H1 (cell line): Measurements from ENCODE around the gene TUBGCP2. TPM values are rescaled to one million over a fixed set of nuclear protein-coding genes. Genes with fewer than 3 reads are reported as not detected.

Experiments used
- CTCF ChIA-PET: fragments of 300-600 bp; sonication (Branson Sonifier 250); formaldehyde crosslinking; loops from one replicate; lab custom pipeline; 2021; ENCODE audit not compliant: partially characterized antibody; lab: Charles Lee
- POLR2A ChIA-PET: fragments of 300-600 bp; sonication (Branson Sonifier 250); formaldehyde crosslinking; loops from one replicate; lab custom pipeline; 2021; ENCODE audit warnings: inconsistent platforms; ENCODE audit not compliant: partially characterized antibody; lab: Charles Lee
- DNase-seq, 2 experiments: peaks; one replicate each; pipeline versions ENCODE4 v3.0.0 to v3.0.0-alpha.2; 2010 to 2022; ENCODE audit warnings: low spot score in 2 of 2, low read depth in 1 of 2, mixed read lengths in 1 of 2
- FAIRE-seq: peaks from 2 replicates; lab custom pipeline; 2011; peaks lifted over from hg19 to GRCh38; lab: Jason Lieb, UNC
- H2AFZ ChIP-seq: 2 replicates; pipeline ENCODE4 v1.8.1; 2012; ENCODE audit warnings: low read length, inconsistent platforms
- H2AK5ac ChIP-seq: 2 replicates; pipeline ENCODE4 v1.6.1; 2013; ENCODE audit warnings: low read depth, low read length
- H2BK120ac ChIP-seq: replicated peaks from 2 replicates; pipeline ENCODE3; 2013; ENCODE audit warnings: low read depth, low read length, inconsistent platforms
- H2BK12ac ChIP-seq: 2 replicates; pipeline ENCODE4 v1.6.1; 2013; ENCODE audit warnings: low read depth, low read length
- H2BK15ac ChIP-seq: 2 replicates; pipeline ENCODE4 v1.6.1; 2013; ENCODE audit warnings: low read length
- H2BK20ac ChIP-seq: 2 replicates; pipeline ENCODE4 v1.6.1; 2013; ENCODE audit warnings: low read length
- H2BK5ac ChIP-seq: 2 replicates; pipeline ENCODE4 v1.6.1; 2013; ENCODE audit warnings: low read depth, low read length
- H3K14ac ChIP-seq: 2 replicates; pipeline ENCODE4 v1.6.1; 2013; ENCODE audit warnings: inconsistent platforms; ENCODE audit not compliant: insufficient read length
- H3K18ac ChIP-seq: 2 replicates; pipeline ENCODE4 v1.6.1; 2013; ENCODE audit warnings: low read length; ENCODE audit errors: extremely low read depth
- H3K23ac ChIP-seq: 2 replicates; pipeline ENCODE4 v1.6.1; 2013; ENCODE audit warnings: inconsistent platforms; ENCODE audit not compliant: insufficient read length
- H3K23me2 ChIP-seq: 2 replicates; pipeline ENCODE4 v1.6.1; 2013; ENCODE audit warnings: low read depth, low read length
- H3K27ac ChIP-seq: 2 replicates; pipeline ENCODE4 v1.6.1; 2011; ENCODE audit warnings: low read depth, low read length, inconsistent platforms
- H3K27me3 ChIP-seq, 4 experiments: replicated peaks in 1 of 4; 1 replicate in 1 of 4; 2 replicates in 3 of 4; pipeline versions ENCODE4 v1.6.1 to v1.8.1; 2011 to 2013; ENCODE audit warnings: low read length in 3 of 4, mild to moderate bottlenecking in 3 of 4, inconsistent platforms in 2 of 4, mixed read lengths in 2 of 4, moderate library complexity in 1 of 4; ENCODE audit not compliant: control insufficient read depth in 3 of 4, insufficient read depth in 3 of 4; ENCODE audit errors: extremely low read depth in 1 of 4
- H3K36me3 ChIP-seq, 4 experiments: 2 replicates each; pipeline versions ENCODE4 v1.6.1 to v1.8.1; 2011 to 2013; ENCODE audit warnings: mild to moderate bottlenecking in 4 of 4, low read length in 3 of 4, moderate library complexity in 2 of 4, control low read depth in 1 of 4, inconsistent platforms in 1 of 4; ENCODE audit not compliant: insufficient read depth in 4 of 4, control insufficient read depth in 2 of 4
- H3K4ac ChIP-seq: replicated peaks from 2 replicates; pipeline ENCODE3; 2013; ENCODE audit warnings: low read length, low read depth, mixed read lengths, inconsistent platforms; ENCODE audit not compliant: insufficient read length
- H3K4me1 ChIP-seq, 4 experiments: replicated peaks in 1 of 4; 1 replicate in 1 of 4; 2 replicates in 3 of 4; pipeline versions ENCODE4 v1.6.1 to v1.8.1; 2011 to 2013; ENCODE audit warnings: low read length in 3 of 4, inconsistent platforms in 2 of 4, mixed read lengths in 1 of 4; ENCODE audit not compliant: insufficient read depth in 4 of 4, control insufficient read depth in 3 of 4
- H3K4me2 ChIP-seq, 2 experiments: 2 replicates each; pipeline versions ENCODE4 v1.6.1 to v1.8.1; 2011 to 2013; ENCODE audit warnings: low read depth in 2 of 2, low read length in 2 of 2, control low read depth in 1 of 2, inconsistent platforms in 1 of 2, mild to moderate bottlenecking in 1 of 2; ENCODE audit not compliant: insufficient read depth in 1 of 2
- H3K4me3 ChIP-seq, 4 experiments: fragments of 200-600, 300-600 bp in 1 of 4; sonication (generic), shearing (Covaris generic), sonication (Bioruptor Twin) in 1 of 4; 2 replicates each; pipeline versions ENCODE4 v1.5.1 to v1.8.1; 2011 to 2016; ENCODE audit warnings: low read length in 4 of 4, low read depth in 3 of 4, control low read depth in 2 of 4, inconsistent platforms in 2 of 4, mild to moderate bottlenecking in 2 of 4, mixed read lengths in 1 of 4, moderate library complexity in 1 of 4; ENCODE audit not compliant: insufficient read depth in 2 of 4; ENCODE audit errors: extremely low read depth in 1 of 4
- H3K56ac ChIP-seq: replicated peaks from 2 replicates; pipeline ENCODE3; 2013; ENCODE audit warnings: low read depth, mild to moderate bottlenecking, mixed read lengths, low read length, inconsistent platforms; ENCODE audit not compliant: insufficient read length
- H3K79me1 ChIP-seq: 2 replicates; pipeline ENCODE4 v1.6.1; 2013; ENCODE audit warnings: low read depth, low read length, control low read depth
- H3K79me2 ChIP-seq, 2 experiments: 2 replicates each; pipeline versions ENCODE4 v1.6.1 to v1.8.1; 2012 to 2013; ENCODE audit warnings: low read length in 2 of 2, mild to moderate bottlenecking in 2 of 2, inconsistent platforms in 1 of 2; ENCODE audit not compliant: insufficient read depth in 2 of 2, control insufficient read depth in 1 of 2
- H3K9ac ChIP-seq, 4 experiments: replicated peaks in 1 of 4; 1 replicate in 1 of 4; 2 replicates in 3 of 4; pipeline versions ENCODE4 v1.6.1 to v1.8.1; 2011 to 2013; ENCODE audit warnings: low read depth in 3 of 4, low read length in 3 of 4, control low read depth in 2 of 4, mild to moderate bottlenecking in 2 of 4, moderate library complexity in 2 of 4, inconsistent platforms in 1 of 4; ENCODE audit errors: extremely low read depth in 1 of 4
- H3K9me3 ChIP-seq, 2 experiments: 2 replicates each; pipeline versions ENCODE4 v1.6.1 to v1.8.1; 2012 to 2013; ENCODE audit warnings: mild to moderate bottlenecking in 2 of 2, moderate library complexity in 2 of 2, control low read depth in 1 of 2, inconsistent platforms in 1 of 2, low read depth in 1 of 2, low read length in 1 of 2, mixed read lengths in 1 of 2; ENCODE audit not compliant: insufficient read depth in 2 of 2
- H4K20me1 ChIP-seq, 2 experiments: replicated peaks in 1 of 2; 2 replicates each; pipeline versions ENCODE3 to v1.8.1; 2011 to 2013; ENCODE audit warnings: inconsistent platforms in 2 of 2, low read length in 2 of 2, mild to moderate bottlenecking in 1 of 2; ENCODE audit not compliant: insufficient read depth in 2 of 2, control insufficient read depth in 1 of 2
- H4K5ac ChIP-seq: 2 replicates; pipeline ENCODE4 v1.6.1; 2013; ENCODE audit warnings: low read length, low read depth, mixed read lengths, inconsistent platforms; ENCODE audit not compliant: insufficient read length
- H4K8ac ChIP-seq: 2 replicates; pipeline ENCODE4 v1.8.0; 2013; ENCODE audit warnings: mild to moderate bottlenecking, moderate library complexity, low read length, inconsistent platforms; ENCODE audit not compliant: insufficient read depth; ENCODE audit errors: extremely low read depth
- H4K91ac ChIP-seq: replicated peaks from 2 replicates; pipeline ENCODE3; 2013; ENCODE audit warnings: low read length, mixed read lengths, inconsistent platforms; ENCODE audit not compliant: insufficient read length
- ASH2L ChIP-seq: fragments of 200-600, 300-600 bp; sonication (generic); IDR thresholded peaks from one replicate; pipeline ENCODE4 v1.7.1; 2017; ENCODE audit warnings: low read length
- BACH1 ChIP-seq: IDR thresholded peaks from 2 replicates; pipeline ENCODE4 v1.6.1; 2012; ENCODE audit warnings: low read length, improper control_type of control experiment
- CTBP2 ChIP-seq: IDR thresholded peaks from 2 replicates; pipeline ENCODE4 v1.7.0; 2011; ENCODE audit warnings: borderline replicate concordance, mild to moderate bottlenecking, moderate library complexity, mixed read lengths, low read length; ENCODE audit not compliant: insufficient read depth, insufficient read length
- FOSL1 ChIP-seq: IDR thresholded peaks from 2 replicates; pipeline ENCODE4 v1.6.1; 2011; ENCODE audit warnings: mild to moderate bottlenecking, low read depth, low read length, moderate library complexity; ENCODE audit not compliant: insufficient read depth
- GABPA ChIP-seq: IDR thresholded peaks from 2 replicates; pipeline ENCODE4 v1.6.1; 2011; ENCODE audit warnings: mild to moderate bottlenecking, low read length, moderate library complexity, borderline replicate concordance; ENCODE audit not compliant: insufficient read depth
- HDAC2 ChIP-seq, 2 experiments: fragments of 300-600 bp in 1 of 2; sonication (generic) in 1 of 2; IDR thresholded peaks; 2 replicates each; pipeline ENCODE4 v1.6.1; 2011 to 2012; ENCODE audit warnings: low read depth in 2 of 2, low read length in 2 of 2, mild to moderate bottlenecking in 2 of 2, moderate library complexity in 2 of 2, borderline replicate concordance in 1 of 2, inconsistent platforms in 1 of 2
- JUND ChIP-seq: IDR thresholded peaks from 2 replicates; pipeline ENCODE4 v1.6.1; 2011; ENCODE audit warnings: mild to moderate bottlenecking, improper control_type of control experiment, low read length
- KDM5A ChIP-seq: fragments of 200-600 bp; IDR thresholded peaks from 2 replicates; pipeline ENCODE4 v1.7.1; 2012; ENCODE audit warnings: mild to moderate bottlenecking, low read length, inconsistent platforms, mixed read lengths
- MAX ChIP-seq: IDR thresholded peaks from 2 replicates; pipeline ENCODE4 v1.6.1; 2012; ENCODE audit warnings: inconsistent platforms
- POU5F1 ChIP-seq: IDR thresholded peaks from 2 replicates; pipeline ENCODE4 v1.6.1; 2011; ENCODE audit warnings: low read depth, mild to moderate bottlenecking, low read length, moderate library complexity
- SRF ChIP-seq: IDR thresholded peaks from 2 replicates; pipeline ENCODE4 v1.6.1; 2011; ENCODE audit warnings: mild to moderate bottlenecking, low read depth, low read length, moderate library complexity
- WGBS, 2 experiments: shearing (Covaris generic) in 1 of 2; methylation state at CpG; one replicate each; pipeline versions ENCODE4 v1.1.6 to v1.1.7; 2013 to 2015; ENCODE audit warnings: low lambda C conversion rate in 2 of 2, mixed read lengths in 2 of 2, inconsistent platforms in 1 of 2, low coverage in 1 of 2, missing lambda C conversion rate in 1 of 2; ENCODE audit not compliant: insufficient replicate concordance in 2 of 2, insufficient coverage in 1 of 2, insufficient read length in 1 of 2; ENCODE audit errors: extremely low coverage in 1 of 2, missing lambda C conversion rate in 1 of 2; 5-methylcytosine and 5-hydroxymethylcytosine counted together
- polyA plus RNA-seq, 7 experiments: library from polyadenylated mRNA; depleted of rRNA in 3 of 7; stranded (reverse) in 5 of 7; unstranded in 2 of 7; fragments of >200 nt in 5 of 7; fragments of 200-250 nt in 2 of 7; gene quantifications; 1 replicate in 5 of 7; 2 replicates in 1 of 7; 4 replicates in 1 of 7; pipeline versions ENCODE4 v1.2.1 to v1.2.3, GENCODE V29; 2011 to 2013; ENCODE audit warnings: missing spikeins in 2 of 7, mixed read lengths in 2 of 7
- total RNA-seq: library from RNA; stranded (reverse); fragmentation: NEBNext Ultra II Directional; extraction: Animal tissue kit (Norgen Biotek cat#: 25700); gene quantifications from 2 replicates; pipeline ENCODE4 v1.2.1, GENCODE V29; 2021
- TF ChIP-seq, protein P1 (sequence below): IDR thresholded peaks from 2 replicates; pipeline ENCODE4 v1.6.1; 2011; ENCODE audit warnings: low read length, improper control_type of control experiment

Gene TUBGCP2
- total and polyA plus RNA-seq, 2 of the 8 experiments (the other 6 are each of a cell fraction or from before 2014, with no cell fraction given) = 34.9 to 51.9 TPM

DNA sequence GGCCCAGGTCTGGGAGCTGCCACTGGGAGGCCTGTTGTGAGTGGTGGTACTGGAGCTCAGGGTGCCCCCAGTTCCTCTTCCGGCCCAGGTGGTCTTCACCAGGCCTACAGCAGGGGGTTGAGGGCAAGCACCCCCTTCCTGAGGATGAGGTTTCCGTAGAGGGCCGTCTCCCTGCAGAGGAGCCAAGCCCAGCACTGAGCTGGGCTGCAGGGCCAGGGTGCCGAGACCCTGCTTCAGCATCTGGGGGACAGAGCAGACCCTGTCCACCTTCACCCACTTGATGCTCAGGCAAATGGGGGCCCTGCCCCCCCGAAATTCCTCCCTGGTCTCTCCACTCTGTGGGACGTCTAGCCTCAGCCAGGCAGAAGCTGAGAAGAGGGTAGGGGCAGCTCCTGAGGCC lies 46.6 kb upstream of the TUBGCP2 start:
- Histone ChIP-seq H3K14ac (no peak overlapping the region), H3K4me2 (no peak overlapping the region), H3K9me3 (no peaks in the 10 kb centered on the region), H3K27ac (no peak overlapping the region), H2AK5ac (no peak overlapping the region), H3K23ac (no peak overlapping the region), H4K20me1 (peaks cover 7 to 16% of the 10 kb centered on the region in 2 experiments), H2BK20ac (no peak overlapping the region), H2BK12ac (no peak overlapping the region), H3K9ac (no peak overlapping the region), H2AFZ (no peak overlapping the region), H2BK120ac (no peak overlapping the region), H3K4me1 (peaks cover 0 to 15% (median 5%) of the 10 kb centered on the region in 4 experiments; a peak in 4 of 7 replicates), H3K27me3 (peaks cover 0 to 16% (median 4%) of the 10 kb centered on the region in 4 experiments; a peak in 5 of 7 replicates), H4K8ac (no peak overlapping the region), H3K23me2 (peaks cover 6% of the 10 kb centered on the region; the same call in 1 of the 2 replicates), H2BK15ac (no peak overlapping the region), H3K36me3 (no peaks in the 10 kb centered on the region; a peak in 2 of 8 replicates), H3K56ac (no peak overlapping the region), H3K4ac (no peak overlapping the region), H4K5ac (no peak overlapping the region), H3K4me3 (no peak overlapping the region), H3K18ac (no peak overlapping the region), H4K91ac (no peak overlapping the region), H3K79me2 (no peaks in the 10 kb centered on the region), H2BK5ac (no peak overlapping the region), H3K79me1 (no peaks in the 10 kb centered on the region; the same call in 1 of the 2 replicates)
- ChIA-PET CTCF (interaction anchor here (1.3 to 4.9 kb wide), 2 partner anchors 22 to 26 kb away, joined by 3 to 57 read pairs; no protein-coding TSS in a partner anchor), POLR2A (interaction anchor here (0.8 to 5.0 kb wide), 4 partner anchors 9 to 36 kb away, joined by 3 to 38 read pairs (median 3); partner anchors contain the start of gene PRAP1)
- DNase-seq = no peak
- WGBS, 2 experiments = 88% methylated on average over 6 of the region's 6 CpGs; no CpG with 5 or more reads in 1 of the 2 experiments
- FAIRE-seq = no peak
- no peak for TF ChIP-seq HDAC2 (IDR thresholded peaks at IDR 0.05; ENCODE audit: borderline replicate concordance in 1 of 2, low read depth in 2 of 2, low read length in 2 of 2)
- no peak for TF ChIP-seq FOSL1
- no peak for TF ChIP-seq POU5F1
- TF ChIP-seq BACH1 = no peak
- TF ChIP-seq MAX = no peak
- TF ChIP-seq ASH2L = no peak
- no peak for TF ChIP-seq CTBP2
- no peak for TF ChIP-seq SRF
- TF ChIP-seq KDM5A = no peak
- TF ChIP-seq, protein P1, sequence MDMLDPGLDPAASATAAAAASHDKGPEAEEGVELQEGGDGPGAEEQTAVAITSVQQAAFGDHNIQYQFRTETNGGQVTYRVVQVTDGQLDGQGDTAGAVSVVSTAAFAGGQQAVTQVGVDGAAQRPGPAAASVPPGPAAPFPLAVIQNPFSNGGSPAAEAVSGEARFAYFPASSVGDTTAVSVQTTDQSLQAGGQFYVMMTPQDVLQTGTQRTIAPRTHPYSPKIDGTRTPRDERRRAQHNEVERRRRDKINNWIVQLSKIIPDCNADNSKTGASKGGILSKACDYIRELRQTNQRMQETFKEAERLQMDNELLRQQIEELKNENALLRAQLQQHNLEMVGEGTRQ = no peak
- TF ChIP-seq JUND = no peak
- no peak for TF ChIP-seq GABPA
